ENCODE data around the gene CLIP1.
"Not testable (repeated sequence)": the region's sequence is repeated elsewhere in the genome, so short reads cannot be mapped to it uniquely, and the experiment has no call there.

The CLIP1 gene

GRCh38 chr12:122467983-122468382, 45.5 kb upstream of the CLIP1 start:
- Histone ChIP-seq H2AFZ (ENCODE audit: low read length) (no peak overlapping the region), H3K9me3 (ENCODE audit: low read length) (no peaks in the 10 kb centered on the region), H3K79me2 (ENCODE audit: insufficient read depth, low read length) (no peaks in the 10 kb centered on the region), H3K9ac (ENCODE audit: low read length) (no peak overlapping the region), H3K27me3 (ENCODE audit: insufficient read depth, low read length) (no peaks in the 10 kb centered on the region), H3K27ac (ENCODE audit: low read depth, low read length, poor library complexity, severe bottlenecking) (no peak overlapping the region), H3K4me2 (ENCODE audit: low read length) (no peak overlapping the region), H3K36me3 (ENCODE audit: insufficient read depth, low read length) (peaks cover 12% of the 10 kb centered on the region), H4K20me1 (ENCODE audit: insufficient read depth, low read length) (no peaks in the 10 kb centered on the region), H3K4me3 (ENCODE audit: low read depth, low read length, poor library complexity, severe bottlenecking) (no peak overlapping the region), H3F3A (ENCODE audit: insufficient read depth, low read length) (no peaks in the 10 kb centered on the region), H3K4me1 (ENCODE audit: insufficient read depth, low read length, severe bottlenecking) (peaks cover 5% of the 10 kb centered on the region), H3K9me2 (ENCODE audit: low read depth, low read length) (no peaks in the 10 kb centered on the region)
- TF ChIP-seq CTCF (IDR thresholded peaks at IDR 0.05; ENCODE audit: low read length) (no peak), EZH2 (IDR thresholded peaks at IDR 0.05; ENCODE audit: borderline replicate concordance, low read length) (no peak)

GRCh38 chr12:122464317-122465042, 42.0 kb upstream of the CLIP1 start:
- H3K4me1 ChIP-seq (ENCODE audit: insufficient read depth, low read length, severe bottlenecking); H3K27ac ChIP-seq (ENCODE audit: low read depth, low read length, poor library complexity, severe bottlenecking); H3K9me3 ChIP-seq (ENCODE audit: low read length); H3K27me3 ChIP-seq (ENCODE audit: insufficient read depth, low read length); H3K9me2 ChIP-seq (ENCODE audit: low read depth, low read length); H2AFZ ChIP-seq (ENCODE audit: low read length); H4K20me1 ChIP-seq (ENCODE audit: insufficient read depth, low read length); H3K9ac ChIP-seq (ENCODE audit: low read length); H3K4me2 ChIP-seq (ENCODE audit: low read length); H3K79me2 ChIP-seq (ENCODE audit: insufficient read depth, low read length); H3K4me3 ChIP-seq (ENCODE audit: low read depth, low read length, poor library complexity, severe bottlenecking); H3F3A ChIP-seq (ENCODE audit: insufficient read depth, low read length); H3K36me3 ChIP-seq (ENCODE audit: insufficient read depth, low read length): not testable (repeated sequence)

GRCh38 chr12:122460641-122461040, 38.2 kb upstream of the CLIP1 start:
- Histone ChIP-seq H3K4me3 (ENCODE audit: low read depth, low read length, poor library complexity, severe bottlenecking) (no peak overlapping the region), H2AFZ (ENCODE audit: low read length) (no peak overlapping the region), H4K20me1 (ENCODE audit: insufficient read depth, low read length) (no peaks in the 10 kb centered on the region), H3K27me3 (ENCODE audit: insufficient read depth, low read length) (no peaks in the 10 kb centered on the region), H3K4me1 (ENCODE audit: insufficient read depth, low read length, severe bottlenecking) (no peaks in the 10 kb centered on the region), H3F3A (ENCODE audit: insufficient read depth, low read length) (no peaks in the 10 kb centered on the region), H3K4me2 (ENCODE audit: low read length) (no peak overlapping the region), H3K9ac (ENCODE audit: low read length) (no peak overlapping the region), H3K9me2 (ENCODE audit: low read depth, low read length) (no peaks in the 10 kb centered on the region), H3K27ac (ENCODE audit: low read depth, low read length, poor library complexity, severe bottlenecking) (no peak overlapping the region), H3K36me3 (ENCODE audit: insufficient read depth, low read length) (no peaks in the 10 kb centered on the region), H3K9me3 (ENCODE audit: low read length) (no peaks in the 10 kb centered on the region), H3K79me2 (ENCODE audit: insufficient read depth, low read length) (no peaks in the 10 kb centered on the region)
- no peak for TF ChIP-seq EZH2 (IDR thresholded peaks at IDR 0.05; ENCODE audit: borderline replicate concordance, low read length)
- no peak for TF ChIP-seq CTCF (IDR thresholded peaks at IDR 0.05; ENCODE audit: low read length)

- TF ChIP-seq EZH2 (IDR thresholded peaks at IDR 0.05; ENCODE audit: borderline replicate concordance, low read length) = no peak
- TF ChIP-seq CTCF (IDR thresholded peaks at IDR 0.05; ENCODE audit: low read length) = no peak
- no peaks in the 10 kb centered on the region for H3K27me3 ChIP-seq (ENCODE audit: insufficient read depth, low read length)
- H3K9me2 ChIP-seq (ENCODE audit: low read depth, low read length) = no peaks in the 10 kb centered on the region
- H3K4me1 ChIP-seq (ENCODE audit: insufficient read depth, low read length, severe bottlenecking) = no peaks in the 10 kb centered on the region
- no peaks in the 10 kb centered on the region for H3K79me2 ChIP-seq (ENCODE audit: insufficient read depth, low read length)
- no peak overlapping the region for H3K27ac ChIP-seq (ENCODE audit: low read depth, low read length, poor library complexity, severe bottlenecking)
- H2AFZ ChIP-seq (ENCODE audit: low read length) = no peak overlapping the region
- no peak overlapping the region for H3K9ac ChIP-seq (ENCODE audit: low read length)
- H3K4me3 ChIP-seq (ENCODE audit: low read depth, low read length, poor library complexity, severe bottlenecking) = no peak overlapping the region
- no peaks in the 10 kb centered on the region for H3K9me3 ChIP-seq (ENCODE audit: low read length)
- no peaks in the 10 kb centered on the region for H3F3A ChIP-seq (ENCODE audit: insufficient read depth, low read length)
- no peak overlapping the region for H3K4me2 ChIP-seq (ENCODE audit: low read length)
- no peaks in the 10 kb centered on the region for H3K36me3 ChIP-seq (ENCODE audit: insufficient read depth, low read length)
- H4K20me1 ChIP-seq (ENCODE audit: insufficient read depth, low read length) = no peaks in the 10 kb centered on the region
Observed at GRCh38 chr12:122460061-122460460, 37.6 kb upstream of the CLIP1 start.
